H1 (cell line): ENCODE measurements around the gene KIF5A. TPM values are rescaled to one million over a fixed set of nuclear protein-coding genes. Genes with fewer than 3 reads are reported as not detected.
A peak's percentile ranks its signal among the peaks of the same experiment; 100 is the strongest.

Experiments
- CTCF ChIA-PET: fragments of 300-600 bp; sonication (Branson Sonifier 250); formaldehyde crosslinking; loops from one replicate; lab custom pipeline; 2021; ENCODE audit not compliant: partially characterized antibody; lab: Charles Lee
- POLR2A ChIA-PET: fragments of 300-600 bp; sonication (Branson Sonifier 250); formaldehyde crosslinking; loops from one replicate; lab custom pipeline; 2021; ENCODE audit warnings: inconsistent platforms; ENCODE audit not compliant: partially characterized antibody; lab: Charles Lee
- DNase-seq, 2 experiments: peaks; one replicate each; pipeline versions ENCODE4 v3.0.0 to v3.0.0-alpha.2; 2010 to 2022; ENCODE audit warnings: low spot score in 2 of 2, low read depth in 1 of 2, mixed read lengths in 1 of 2
- FAIRE-seq: peaks from 2 replicates; lab custom pipeline; 2011; peaks lifted over from hg19 to GRCh38; lab: Jason Lieb, UNC
- H2AFZ ChIP-seq: 2 replicates; pipeline ENCODE4 v1.8.1; 2012; ENCODE audit warnings: low read length, inconsistent platforms
- H2AK5ac ChIP-seq: 2 replicates; pipeline ENCODE4 v1.6.1; 2013; ENCODE audit warnings: low read depth, low read length
- H2BK120ac ChIP-seq: replicated peaks from 2 replicates; pipeline ENCODE3; 2013; ENCODE audit warnings: low read depth, low read length, inconsistent platforms
- H2BK12ac ChIP-seq: 2 replicates; pipeline ENCODE4 v1.6.1; 2013; ENCODE audit warnings: low read depth, low read length
- H2BK15ac ChIP-seq: 2 replicates; pipeline ENCODE4 v1.6.1; 2013; ENCODE audit warnings: low read length
- H2BK20ac ChIP-seq: 2 replicates; pipeline ENCODE4 v1.6.1; 2013; ENCODE audit warnings: low read length
- H2BK5ac ChIP-seq: 2 replicates; pipeline ENCODE4 v1.6.1; 2013; ENCODE audit warnings: low read depth, low read length
- H3K14ac ChIP-seq: 2 replicates; pipeline ENCODE4 v1.6.1; 2013; ENCODE audit warnings: inconsistent platforms; ENCODE audit not compliant: insufficient read length
- H3K18ac ChIP-seq: 2 replicates; pipeline ENCODE4 v1.6.1; 2013; ENCODE audit warnings: low read length; ENCODE audit errors: extremely low read depth
- H3K23ac ChIP-seq: 2 replicates; pipeline ENCODE4 v1.6.1; 2013; ENCODE audit warnings: inconsistent platforms; ENCODE audit not compliant: insufficient read length
- H3K23me2 ChIP-seq: 2 replicates; pipeline ENCODE4 v1.6.1; 2013; ENCODE audit warnings: low read depth, low read length
- H3K27ac ChIP-seq: 2 replicates; pipeline ENCODE4 v1.6.1; 2011; ENCODE audit warnings: low read depth, low read length, inconsistent platforms
- H3K27me3 ChIP-seq, 4 experiments: replicated peaks in 1 of 4; 1 replicate in 1 of 4; 2 replicates in 3 of 4; pipeline versions ENCODE4 v1.6.1 to v1.8.1; 2011 to 2013; ENCODE audit warnings: low read length in 3 of 4, mild to moderate bottlenecking in 3 of 4, inconsistent platforms in 2 of 4, mixed read lengths in 2 of 4, moderate library complexity in 1 of 4; ENCODE audit not compliant: control insufficient read depth in 3 of 4, insufficient read depth in 3 of 4; ENCODE audit errors: extremely low read depth in 1 of 4
- H3K36me3 ChIP-seq, 4 experiments: 2 replicates each; pipeline versions ENCODE4 v1.6.1 to v1.8.1; 2011 to 2013; ENCODE audit warnings: mild to moderate bottlenecking in 4 of 4, low read length in 3 of 4, moderate library complexity in 2 of 4, control low read depth in 1 of 4, inconsistent platforms in 1 of 4; ENCODE audit not compliant: insufficient read depth in 4 of 4, control insufficient read depth in 2 of 4
- H3K4ac ChIP-seq: replicated peaks from 2 replicates; pipeline ENCODE3; 2013; ENCODE audit warnings: low read length, low read depth, mixed read lengths, inconsistent platforms; ENCODE audit not compliant: insufficient read length
- H3K4me1 ChIP-seq, 4 experiments: replicated peaks in 1 of 4; 1 replicate in 1 of 4; 2 replicates in 3 of 4; pipeline versions ENCODE4 v1.6.1 to v1.8.1; 2011 to 2013; ENCODE audit warnings: low read length in 3 of 4, inconsistent platforms in 2 of 4, mixed read lengths in 1 of 4; ENCODE audit not compliant: insufficient read depth in 4 of 4, control insufficient read depth in 3 of 4
- H3K4me2 ChIP-seq, 2 experiments: 2 replicates each; pipeline versions ENCODE4 v1.6.1 to v1.8.1; 2011 to 2013; ENCODE audit warnings: low read depth in 2 of 2, low read length in 2 of 2, control low read depth in 1 of 2, inconsistent platforms in 1 of 2, mild to moderate bottlenecking in 1 of 2; ENCODE audit not compliant: insufficient read depth in 1 of 2
- H3K4me3 ChIP-seq, 4 experiments: fragments of 200-600, 300-600 bp in 1 of 4; sonication (generic), shearing (Covaris generic), sonication (Bioruptor Twin) in 1 of 4; 2 replicates each; pipeline versions ENCODE4 v1.5.1 to v1.8.1; 2011 to 2016; ENCODE audit warnings: low read length in 4 of 4, low read depth in 3 of 4, control low read depth in 2 of 4, inconsistent platforms in 2 of 4, mild to moderate bottlenecking in 2 of 4, mixed read lengths in 1 of 4, moderate library complexity in 1 of 4; ENCODE audit not compliant: insufficient read depth in 2 of 4; ENCODE audit errors: extremely low read depth in 1 of 4
- H3K56ac ChIP-seq: replicated peaks from 2 replicates; pipeline ENCODE3; 2013; ENCODE audit warnings: low read depth, mild to moderate bottlenecking, mixed read lengths, low read length, inconsistent platforms; ENCODE audit not compliant: insufficient read length
- H3K79me1 ChIP-seq: 2 replicates; pipeline ENCODE4 v1.6.1; 2013; ENCODE audit warnings: low read depth, low read length, control low read depth
- H3K79me2 ChIP-seq, 2 experiments: 2 replicates each; pipeline versions ENCODE4 v1.6.1 to v1.8.1; 2012 to 2013; ENCODE audit warnings: low read length in 2 of 2, mild to moderate bottlenecking in 2 of 2, inconsistent platforms in 1 of 2; ENCODE audit not compliant: insufficient read depth in 2 of 2, control insufficient read depth in 1 of 2
- H3K9ac ChIP-seq, 4 experiments: replicated peaks in 1 of 4; 1 replicate in 1 of 4; 2 replicates in 3 of 4; pipeline versions ENCODE4 v1.6.1 to v1.8.1; 2011 to 2013; ENCODE audit warnings: low read depth in 3 of 4, low read length in 3 of 4, control low read depth in 2 of 4, mild to moderate bottlenecking in 2 of 4, moderate library complexity in 2 of 4, inconsistent platforms in 1 of 4; ENCODE audit errors: extremely low read depth in 1 of 4
- H3K9me3 ChIP-seq, 2 experiments: 2 replicates each; pipeline versions ENCODE4 v1.6.1 to v1.8.1; 2012 to 2013; ENCODE audit warnings: mild to moderate bottlenecking in 2 of 2, moderate library complexity in 2 of 2, control low read depth in 1 of 2, inconsistent platforms in 1 of 2, low read depth in 1 of 2, low read length in 1 of 2, mixed read lengths in 1 of 2; ENCODE audit not compliant: insufficient read depth in 2 of 2
- H4K20me1 ChIP-seq, 2 experiments: replicated peaks in 1 of 2; 2 replicates each; pipeline versions ENCODE3 to v1.8.1; 2011 to 2013; ENCODE audit warnings: inconsistent platforms in 2 of 2, low read length in 2 of 2, mild to moderate bottlenecking in 1 of 2; ENCODE audit not compliant: insufficient read depth in 2 of 2, control insufficient read depth in 1 of 2
- H4K5ac ChIP-seq: 2 replicates; pipeline ENCODE4 v1.6.1; 2013; ENCODE audit warnings: low read length, low read depth, mixed read lengths, inconsistent platforms; ENCODE audit not compliant: insufficient read length
- H4K8ac ChIP-seq: 2 replicates; pipeline ENCODE4 v1.8.0; 2013; ENCODE audit warnings: mild to moderate bottlenecking, moderate library complexity, low read length, inconsistent platforms; ENCODE audit not compliant: insufficient read depth; ENCODE audit errors: extremely low read depth
- H4K91ac ChIP-seq: replicated peaks from 2 replicates; pipeline ENCODE3; 2013; ENCODE audit warnings: low read length, mixed read lengths, inconsistent platforms; ENCODE audit not compliant: insufficient read length
- CBX8 ChIP-seq: fragments of 300-800, 300-1000 bp; sonication (generic); IDR thresholded peaks from 2 replicates; pipeline ENCODE4 v1.7.1; 2016; ENCODE audit warnings: low read depth, low read length, borderline replicate concordance
- EGR1 ChIP-seq: IDR thresholded peaks from 2 replicates; pipeline ENCODE4 v1.6.1; 2011; ENCODE audit warnings: low read depth, low read length, borderline replicate concordance
- KDM1A ChIP-seq: fragments of 200-600, 300-600 bp; sonication (generic); IDR thresholded peaks from 2 replicates; pipeline ENCODE4 v1.7.1; 2016; ENCODE audit warnings: mild to moderate bottlenecking, low read length, borderline replicate concordance
- KDM4A ChIP-seq: IDR thresholded peaks from one replicate; pipeline ENCODE4 v1.7.1; 2012; ENCODE audit warnings: low read depth, mild to moderate bottlenecking, moderate library complexity, low read length, inconsistent platforms; ENCODE audit not compliant: severe bottlenecking
- POLR2AphosphoS5 ChIP-seq: IDR thresholded peaks from 2 replicates; pipeline ENCODE4 v1.6.1; 2011; ENCODE audit warnings: low read depth, low read length
- SIRT6 ChIP-seq: IDR thresholded peaks from one replicate; pipeline ENCODE4 v1.7.1; 2012; ENCODE audit warnings: low read length, inconsistent platforms
- SIX5 ChIP-seq: IDR thresholded peaks from 2 replicates; pipeline ENCODE4 v1.6.1; 2011; ENCODE audit warnings: mild to moderate bottlenecking, low read depth, low read length
- TAF7 ChIP-seq: optimal IDR thresholded peaks from 2 replicates; pipeline ENCODE3; 2011; ENCODE audit warnings: low read depth, mild to moderate bottlenecking, inconsistent platforms, low read length, moderate library complexity, borderline replicate concordance
- WGBS, 2 experiments: shearing (Covaris generic) in 1 of 2; methylation state at CpG; one replicate each; pipeline versions ENCODE4 v1.1.6 to v1.1.7; 2013 to 2015; ENCODE audit warnings: low lambda C conversion rate in 2 of 2, mixed read lengths in 2 of 2, inconsistent platforms in 1 of 2, low coverage in 1 of 2, missing lambda C conversion rate in 1 of 2; ENCODE audit not compliant: insufficient replicate concordance in 2 of 2, insufficient coverage in 1 of 2, insufficient read length in 1 of 2; ENCODE audit errors: extremely low coverage in 1 of 2, missing lambda C conversion rate in 1 of 2; 5-methylcytosine and 5-hydroxymethylcytosine counted together
- polyA plus RNA-seq, 7 experiments: library from polyadenylated mRNA; depleted of rRNA in 3 of 7; stranded (reverse) in 5 of 7; unstranded in 2 of 7; fragments of >200 nt in 5 of 7; fragments of 200-250 nt in 2 of 7; gene quantifications; 1 replicate in 5 of 7; 2 replicates in 1 of 7; 4 replicates in 1 of 7; pipeline versions ENCODE4 v1.2.1 to v1.2.3, GENCODE V29; 2011 to 2013; ENCODE audit warnings: missing spikeins in 2 of 7, mixed read lengths in 2 of 7
- total RNA-seq: library from RNA; stranded (reverse); fragmentation: NEBNext Ultra II Directional; extraction: Animal tissue kit (Norgen Biotek cat#: 25700); gene quantifications from 2 replicates; pipeline ENCODE4 v1.2.1, GENCODE V29; 2021
- TF ChIP-seq, protein P1 (sequence below), 3 experiments: IDR thresholded peaks; 1 replicate in 2 of 3; 2 replicates in 1 of 3; pipeline versions ENCODE4 v1.5.1 to v1.6.1; 2011; ENCODE audit warnings: low read length in 3 of 3, mild to moderate bottlenecking in 3 of 3, inconsistent platforms in 2 of 3, low read depth in 1 of 3, moderate library complexity in 1 of 3; ENCODE audit not compliant: insufficient read depth in 1 of 3; ENCODE audit errors: control extremely low read depth in 1 of 3

The KIF5A gene
- total and polyA plus RNA-seq, 2 of the 8 experiments (the other 6 are each of a cell fraction or from before 2014, with no cell fraction given): 10.7 to 21.9 TPM

DNA sequence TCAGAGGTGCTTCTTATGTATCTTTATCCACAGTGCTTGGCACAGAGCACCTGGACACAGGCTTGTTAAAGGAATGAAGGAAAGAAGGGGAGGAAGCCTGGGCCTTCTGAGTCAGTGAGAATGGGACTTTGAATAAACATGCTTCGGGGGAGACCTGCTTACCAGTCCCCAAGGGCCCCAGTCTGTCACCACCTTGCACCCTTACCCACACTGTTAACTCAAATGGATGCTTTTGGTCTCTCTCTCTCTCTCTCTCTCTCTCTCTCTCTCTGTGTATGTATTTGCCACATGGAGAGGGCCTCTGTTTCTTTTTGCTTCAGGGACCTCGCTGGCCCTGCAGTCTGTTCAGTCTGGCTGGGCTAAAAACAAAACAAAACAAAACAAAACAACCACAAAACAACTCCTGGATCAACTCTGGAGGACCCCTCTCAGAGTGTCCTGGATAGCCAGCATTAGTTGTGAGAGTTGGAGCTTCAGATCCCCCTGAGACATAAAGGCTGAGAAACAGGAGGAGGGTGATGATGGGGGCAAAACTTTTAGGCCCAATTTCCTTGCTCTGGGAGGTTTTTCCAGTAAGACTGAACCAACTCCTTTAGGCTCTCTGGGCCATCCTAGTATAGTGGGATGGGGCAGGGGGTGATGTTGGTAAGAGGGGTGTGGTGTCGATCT, 1.9 kb downstream of the KIF5A start:
- Histone ChIP-seq H3K27ac (no peak overlapping the region), H3K4me1 (peaks cover 4 to 20% (median 11%) of the 10 kb centered on the region in 4 experiments; a peak in 6 of 7 replicates), H2AFZ (no peak overlapping the region), H3K4ac (no peak overlapping the region), H3K18ac (no peak overlapping the region; the same call in 1 of the 2 replicates), H3K4me2 (peak overlapping the region; percentile 40 to 69; a peak in 3 of 4 replicates), H2BK120ac (no peak overlapping the region), H3K79me1 (peaks cover 10% of the 10 kb centered on the region), H3K23me2 (peaks cover 13% of the 10 kb centered on the region), H4K91ac (no peak overlapping the region), H2BK15ac (no peak overlapping the region), H3K9me3 (no peaks in the 10 kb centered on the region), H4K20me1 (peaks cover 7 to 9% of the 10 kb centered on the region in 2 experiments), H3K56ac (no peak overlapping the region), H3K27me3 (peaks cover 0 to 5% (median 3%) of the 10 kb centered on the region in 4 experiments; a peak in 2 of 7 replicates), H4K8ac (no peak overlapping the region), H3K23ac (no peak overlapping the region), H2BK5ac (no peak overlapping the region), H3K14ac (no peak overlapping the region), H2BK20ac (no peak overlapping the region), H3K79me2 (peaks cover 0 to 34% of the 10 kb centered on the region in 2 experiments; a peak in 2 of 4 replicates), H2AK5ac (no peak overlapping the region), H3K36me3 (no peaks in the 10 kb centered on the region; a peak in 1 of 8 replicates), H2BK12ac (no peak overlapping the region), H3K4me3 (peak overlapping the region in 2 of 4 experiments; percentile 11 to 96; a peak in 2 of 8 replicates), H3K9ac (0 out of 7 replicates have a peak overlapping the region, but pooled peaks of 1 of the 4 experiments have one; percentile 22), H4K5ac (no peak overlapping the region)
- ChIA-PET CTCF (interaction anchor here (0.6 to 3.1 kb wide), 6 partner anchors 11 to 184 kb away, joined by 3 to 26 read pairs (median 3); no protein-coding TSS in a partner anchor), POLR2A (interaction anchor here (0.9 to 2.5 kb wide), 7 partner anchors 13 to 93 kb away, joined by 3 to 9 read pairs (median 3); partner anchors contain the start of gene DDIT3)
- no peak for FAIRE-seq
- DNase-seq: no peak
- WGBS, 2 experiments: 81% methylated on average over 3 of the region's 3 CpGs; no CpG with 5 or more reads in 1 of the 2 experiments
- TF ChIP-seq TAF7 (no peak), SIX5 (no peak), EGR1 (no peak), SIRT6 (no peak), CBX8 (no peak), KDM1A (no peak), POLR2AphosphoS5 (no peak), KDM4A (no peak)
- TF ChIP-seq, protein P1, sequence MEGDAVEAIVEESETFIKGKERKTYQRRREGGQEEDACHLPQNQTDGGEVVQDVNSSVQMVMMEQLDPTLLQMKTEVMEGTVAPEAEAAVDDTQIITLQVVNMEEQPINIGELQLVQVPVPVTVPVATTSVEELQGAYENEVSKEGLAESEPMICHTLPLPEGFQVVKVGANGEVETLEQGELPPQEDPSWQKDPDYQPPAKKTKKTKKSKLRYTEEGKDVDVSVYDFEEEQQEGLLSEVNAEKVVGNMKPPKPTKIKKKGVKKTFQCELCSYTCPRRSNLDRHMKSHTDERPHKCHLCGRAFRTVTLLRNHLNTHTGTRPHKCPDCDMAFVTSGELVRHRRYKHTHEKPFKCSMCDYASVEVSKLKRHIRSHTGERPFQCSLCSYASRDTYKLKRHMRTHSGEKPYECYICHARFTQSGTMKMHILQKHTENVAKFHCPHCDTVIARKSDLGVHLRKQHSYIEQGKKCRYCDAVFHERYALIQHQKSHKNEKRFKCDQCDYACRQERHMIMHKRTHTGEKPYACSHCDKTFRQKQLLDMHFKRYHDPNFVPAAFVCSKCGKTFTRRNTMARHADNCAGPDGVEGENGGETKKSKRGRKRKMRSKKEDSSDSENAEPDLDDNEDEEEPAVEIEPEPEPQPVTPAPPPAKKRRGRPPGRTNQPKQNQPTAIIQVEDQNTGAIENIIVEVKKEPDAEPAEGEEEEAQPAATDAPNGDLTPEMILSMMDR (IDR thresholded peaks at IDR 0.05; ENCODE audit: control extremely low read depth in 1 of 3, insufficient read depth in 1 of 3, low read depth in 1 of 3, low read length in 3 of 3): no peak
